Glutamatergic neuron (in vitro differentiated cells): ENCODE measurements around the gene PON1. TPM values are rescaled to one million over a fixed set of nuclear protein-coding genes. Genes with fewer than 3 reads are reported as not detected.

ENCODE experiments used
- DNase-seq: peaks from one replicate; pipeline ENCODE4 v3.0.0; 2022
- H3K27ac Mint-ChIP-seq: one replicate; pipeline ENCODE4 v1.8.0; 2020; ENCODE audit warnings: mild to moderate bottlenecking, mixed read lengths, inconsistent platforms; ENCODE audit not compliant: unreplicated experiment
- H3K27me3 Mint-ChIP-seq: one replicate; pipeline ENCODE4 v1.8.0; 2020; ENCODE audit warnings: mild to moderate bottlenecking, moderate library complexity, mixed read lengths, inconsistent platforms; ENCODE audit not compliant: unreplicated experiment
- H3K36me3 Mint-ChIP-seq: one replicate; pipeline ENCODE4 v1.8.0; 2020; ENCODE audit warnings: mild to moderate bottlenecking, mixed read lengths, inconsistent platforms; ENCODE audit not compliant: unreplicated experiment
- H3K4me1 Mint-ChIP-seq: one replicate; pipeline ENCODE4 v1.8.0; 2020; ENCODE audit warnings: mild to moderate bottlenecking, low read depth, mixed read lengths, inconsistent platforms; ENCODE audit not compliant: unreplicated experiment
- H3K4me3 Mint-ChIP-seq: one replicate; pipeline ENCODE4 v1.8.0; 2020; ENCODE audit warnings: mild to moderate bottlenecking, mixed read lengths, inconsistent platforms; ENCODE audit not compliant: unreplicated experiment
- H3K9me3 Mint-ChIP-seq: one replicate; pipeline ENCODE4 v1.8.0; 2020; ENCODE audit warnings: mild to moderate bottlenecking, moderate library complexity, mixed read lengths, inconsistent platforms; ENCODE audit not compliant: unreplicated experiment
- total RNA-seq: library from RNA; stranded (reverse); fragmentation: NEBNext Ultra II Directional; extraction: Animal tissue kit (Norgen Biotek cat#: 25700); gene quantifications from one replicate; pipeline ENCODE4 v1.2.1, GENCODE V29; 2021; ENCODE audit not compliant: unreplicated experiment
- TF ChIP-seq, protein P1 (sequence below): fragments of 200-600 bp; sonication (generic); IDR thresholded peaks from one replicate; pipeline ENCODE4 v1.5.0; 2021; ENCODE audit not compliant: partially characterized antibody, unreplicated experiment

The PON1 gene
- total RNA-seq, 1 donor from 2014 or later = 1.1 TPM

DNA sequence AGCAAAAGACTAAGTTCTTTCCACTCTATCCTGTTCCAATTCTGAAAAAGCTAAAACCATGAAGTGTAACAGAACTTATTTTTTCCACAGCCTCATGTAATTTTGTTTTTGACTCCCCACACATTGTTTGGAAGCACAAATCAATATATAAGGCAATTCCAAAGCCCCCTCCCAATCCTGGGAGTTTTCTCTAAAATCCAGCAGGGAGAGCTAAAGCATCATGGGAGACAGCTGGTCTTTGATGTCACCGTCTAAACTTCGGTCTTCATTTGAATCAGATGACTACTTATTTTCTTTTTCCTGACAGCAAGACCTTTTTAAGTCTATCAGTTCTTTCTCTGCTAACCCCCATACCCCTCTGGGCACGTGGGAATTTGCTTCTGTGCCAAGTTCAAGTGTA is 33.3 kb upstream of the PON1 start:
- H3K36me3 Mint-ChIP-seq = no peaks in the 10 kb centered on the region
- no peak for DNase-seq
- H3K4me3 Mint-ChIP-seq = no peak overlapping the region
- no peaks in the 10 kb centered on the region for H3K27me3 Mint-ChIP-seq
- H3K4me1 Mint-ChIP-seq = no peaks in the 10 kb centered on the region
- no peak overlapping the region for H3K27ac Mint-ChIP-seq
- TF ChIP-seq, protein P1, sequence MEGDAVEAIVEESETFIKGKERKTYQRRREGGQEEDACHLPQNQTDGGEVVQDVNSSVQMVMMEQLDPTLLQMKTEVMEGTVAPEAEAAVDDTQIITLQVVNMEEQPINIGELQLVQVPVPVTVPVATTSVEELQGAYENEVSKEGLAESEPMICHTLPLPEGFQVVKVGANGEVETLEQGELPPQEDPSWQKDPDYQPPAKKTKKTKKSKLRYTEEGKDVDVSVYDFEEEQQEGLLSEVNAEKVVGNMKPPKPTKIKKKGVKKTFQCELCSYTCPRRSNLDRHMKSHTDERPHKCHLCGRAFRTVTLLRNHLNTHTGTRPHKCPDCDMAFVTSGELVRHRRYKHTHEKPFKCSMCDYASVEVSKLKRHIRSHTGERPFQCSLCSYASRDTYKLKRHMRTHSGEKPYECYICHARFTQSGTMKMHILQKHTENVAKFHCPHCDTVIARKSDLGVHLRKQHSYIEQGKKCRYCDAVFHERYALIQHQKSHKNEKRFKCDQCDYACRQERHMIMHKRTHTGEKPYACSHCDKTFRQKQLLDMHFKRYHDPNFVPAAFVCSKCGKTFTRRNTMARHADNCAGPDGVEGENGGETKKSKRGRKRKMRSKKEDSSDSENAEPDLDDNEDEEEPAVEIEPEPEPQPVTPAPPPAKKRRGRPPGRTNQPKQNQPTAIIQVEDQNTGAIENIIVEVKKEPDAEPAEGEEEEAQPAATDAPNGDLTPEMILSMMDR = no peak
- H3K9me3 Mint-ChIP-seq = no peaks in the 10 kb centered on the region

- no peaks in the 10 kb centered on the region for H3K9me3 Mint-ChIP-seq
- H3K27ac Mint-ChIP-seq = no peak overlapping the region
- H3K4me3 Mint-ChIP-seq = no peak overlapping the region
- no peak for DNase-seq
- no peaks in the 10 kb centered on the region for H3K27me3 Mint-ChIP-seq
- TF ChIP-seq, protein P1 = no peak
- peaks cover 2% of the 10 kb centered on the region for H3K4me1 Mint-ChIP-seq
- no peaks in the 10 kb centered on the region for H3K36me3 Mint-ChIP-seq
Observed at GRCh38 chr7:95342642-95343307, 18.4 kb upstream of the PON1 start.

- no peaks in the 10 kb centered on the region for H3K27me3 Mint-ChIP-seq
- no peak for DNase-seq
- peaks cover 2% of the 10 kb centered on the region for H3K4me1 Mint-ChIP-seq
- H3K4me3 Mint-ChIP-seq = no peak overlapping the region
- TF ChIP-seq, protein P1 = no peak
- no peaks in the 10 kb centered on the region for H3K9me3 Mint-ChIP-seq
- H3K27ac Mint-ChIP-seq = no peak overlapping the region
- H3K36me3 Mint-ChIP-seq = no peaks in the 10 kb centered on the region
Observed at GRCh38 chr7:95342029-95342428, 17.7 kb upstream of the PON1 start.

DNA sequence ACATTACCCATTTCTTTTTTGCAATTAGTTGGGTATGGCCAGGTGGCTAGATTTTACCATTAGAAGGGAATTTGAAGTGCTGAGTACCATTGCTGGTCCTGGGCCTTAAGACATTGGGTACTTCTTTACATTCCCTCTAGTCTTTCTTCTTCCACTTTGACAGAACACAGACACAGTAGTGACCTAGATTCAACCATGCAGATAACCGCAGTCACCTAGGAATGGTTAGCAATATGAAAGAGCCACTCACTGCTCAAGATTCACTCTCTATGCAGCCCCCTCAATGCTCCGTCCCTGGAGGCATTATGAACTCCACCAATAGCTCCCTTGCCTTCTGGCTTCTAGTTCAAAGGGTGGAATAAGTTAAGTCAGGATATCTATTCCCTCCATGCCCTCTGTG is 16.2 kb upstream of the PON1 start:
- no peak for DNase-seq
- peaks cover 2% of the 10 kb centered on the region for H3K4me1 Mint-ChIP-seq
- H3K27me3 Mint-ChIP-seq = no peaks in the 10 kb centered on the region
- no peak overlapping the region for H3K27ac Mint-ChIP-seq
- TF ChIP-seq, protein P1 = no peak
- no peaks in the 10 kb centered on the region for H3K9me3 Mint-ChIP-seq
- no peaks in the 10 kb centered on the region for H3K36me3 Mint-ChIP-seq
- no peak overlapping the region for H3K4me3 Mint-ChIP-seq

DNA sequence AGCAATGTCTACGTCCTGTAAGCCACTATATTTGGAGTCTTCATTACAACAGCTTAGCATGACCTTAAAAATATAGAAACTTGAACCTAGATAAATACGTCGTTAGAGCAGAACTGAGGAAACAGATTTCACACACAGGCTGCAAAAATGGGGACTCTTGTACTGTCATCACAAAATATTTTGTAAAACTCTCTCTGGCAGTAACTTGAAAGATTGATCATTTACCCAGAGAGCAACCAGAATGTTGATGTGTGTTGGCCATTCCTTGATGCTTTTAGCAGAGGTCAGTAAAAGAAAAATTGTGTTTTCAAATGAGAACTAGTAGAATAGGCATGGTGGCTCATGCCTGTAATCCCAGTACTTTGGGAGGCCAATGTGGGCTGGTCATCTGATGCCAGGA is 14.5 kb upstream of the PON1 start:
- H3K27ac Mint-ChIP-seq = no peak overlapping the region
- H3K36me3 Mint-ChIP-seq = no peaks in the 10 kb centered on the region
- TF ChIP-seq, protein P1 = no peak
- H3K9me3 Mint-ChIP-seq = no peaks in the 10 kb centered on the region
- H3K4me1 Mint-ChIP-seq = peaks cover 2% of the 10 kb centered on the region
- H3K27me3 Mint-ChIP-seq = no peaks in the 10 kb centered on the region
- no peak for DNase-seq
- H3K4me3 Mint-ChIP-seq = no peak overlapping the region
